HG03135 (cell line): ENCODE results near the gene PPP1R9B.

Source experiments
- ATAC-seq: cut with Tn5 transposase; IDR thresholded peaks from one replicate; pipeline ENCODE4 v1.9.1; 2021; ENCODE audit warnings: mild to moderate bottlenecking, moderate library complexity; ENCODE audit not compliant: unreplicated experiment

PPP1R9B gene

GRCh38 chr17:50150354-50151040 lies at the start of gene PPP1R9B:
Gene PPP1R9B, minus strand, starts transcription at chr17:50150677. Its CDS starts 164 bp downstream, at chr17:50150513.
- ATAC-seq: no peak

- peak; percentile 39 for ATAC-seq
Measured at GRCh38 chr17:50199803-50200456, 49.5 kb upstream of the PPP1R9B start.

GRCh38 chr17:50199211-50199802 lies 48.8 kb upstream of the PPP1R9B start:
- ATAC-seq: no peak

- no peak for ATAC-seq
Measured at GRCh38 chr17:50198026-50198669, 47.7 kb upstream of the PPP1R9B start.

- no peak for ATAC-seq
Measured at GRCh38 chr17:50196826-50197225, 46.3 kb upstream of the PPP1R9B start.

- ATAC-seq: no peak
Measured at GRCh38 chr17:50196036-50196435, 45.6 kb upstream of the PPP1R9B start.

- ATAC-seq: no peak
Measured at GRCh38 chr17:50194934-50195865, 44.7 kb upstream of the PPP1R9B start.

GRCh38 chr17:50194140-50194933 lies 43.9 kb upstream of the PPP1R9B start:
- no peak for ATAC-seq

GRCh38 chr17:50192618-50193291 lies 42.3 kb upstream of the PPP1R9B start:
- no peak for ATAC-seq

- ATAC-seq: no peak
Measured at GRCh38 chr17:50192144-50192617, 41.7 kb upstream of the PPP1R9B start.

GRCh38 chr17:50191359-50192143 lies 41.1 kb upstream of the PPP1R9B start:
- ATAC-seq: no peak

GRCh38 chr17:50190603-50191358 lies 40.3 kb upstream of the PPP1R9B start:
- no peak for ATAC-seq

GRCh38 chr17:50190293-50190602 lies 39.8 kb upstream of the PPP1R9B start:
- no peak for ATAC-seq

GRCh38 chr17:50189550-50190292 lies 39.2 kb upstream of the PPP1R9B start:
- no peak for ATAC-seq

- ATAC-seq: no peak
Measured at GRCh38 chr17:50188921-50189549, 38.6 kb upstream of the PPP1R9B start.

GRCh38 chr17:50188531-50188920 lies 38.0 kb upstream of the PPP1R9B start:
- no peak for ATAC-seq
